ENCODE measurements around the gene ANKZF1. TPM values are rescaled to one million over a fixed set of nuclear protein-coding genes. Genes with fewer than 3 reads are reported as not detected.

ANKZF1 gene
- total RNA-seq, 1 experiment from 2014 or later: 36.2 TPM

DNA sequence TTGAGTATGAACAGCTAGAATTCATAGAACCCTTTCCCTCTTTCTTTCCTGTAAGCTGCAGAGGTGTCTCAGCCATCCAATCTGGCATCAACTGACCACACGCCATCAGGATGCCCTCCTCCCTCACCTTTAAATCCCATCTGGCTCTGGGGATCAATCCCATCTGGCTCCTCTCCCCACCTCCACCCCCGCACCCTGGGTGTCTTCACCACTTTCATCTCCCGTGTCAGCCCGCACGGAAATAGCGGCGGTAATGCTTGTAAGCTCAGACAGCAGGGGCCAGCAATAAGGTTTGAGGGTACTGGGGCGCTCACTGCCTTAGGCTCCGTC is 22.9 kb downstream of the ANKZF1 start:
- TF ChIP-seq TCF7L2 (IDR thresholded peaks at IDR 0.05; ENCODE audit: low read depth, low read length) (no peak), SIN3A (IDR thresholded peaks at IDR 0.05; ENCODE audit: borderline replicate concordance, insufficient read depth, low read depth, low read length) (no peak), POLR2AphosphoS5 (IDR thresholded peaks at IDR 0.05; ENCODE audit: low read depth, low read length) (no peak)
- TF ChIP-seq, protein P1, sequence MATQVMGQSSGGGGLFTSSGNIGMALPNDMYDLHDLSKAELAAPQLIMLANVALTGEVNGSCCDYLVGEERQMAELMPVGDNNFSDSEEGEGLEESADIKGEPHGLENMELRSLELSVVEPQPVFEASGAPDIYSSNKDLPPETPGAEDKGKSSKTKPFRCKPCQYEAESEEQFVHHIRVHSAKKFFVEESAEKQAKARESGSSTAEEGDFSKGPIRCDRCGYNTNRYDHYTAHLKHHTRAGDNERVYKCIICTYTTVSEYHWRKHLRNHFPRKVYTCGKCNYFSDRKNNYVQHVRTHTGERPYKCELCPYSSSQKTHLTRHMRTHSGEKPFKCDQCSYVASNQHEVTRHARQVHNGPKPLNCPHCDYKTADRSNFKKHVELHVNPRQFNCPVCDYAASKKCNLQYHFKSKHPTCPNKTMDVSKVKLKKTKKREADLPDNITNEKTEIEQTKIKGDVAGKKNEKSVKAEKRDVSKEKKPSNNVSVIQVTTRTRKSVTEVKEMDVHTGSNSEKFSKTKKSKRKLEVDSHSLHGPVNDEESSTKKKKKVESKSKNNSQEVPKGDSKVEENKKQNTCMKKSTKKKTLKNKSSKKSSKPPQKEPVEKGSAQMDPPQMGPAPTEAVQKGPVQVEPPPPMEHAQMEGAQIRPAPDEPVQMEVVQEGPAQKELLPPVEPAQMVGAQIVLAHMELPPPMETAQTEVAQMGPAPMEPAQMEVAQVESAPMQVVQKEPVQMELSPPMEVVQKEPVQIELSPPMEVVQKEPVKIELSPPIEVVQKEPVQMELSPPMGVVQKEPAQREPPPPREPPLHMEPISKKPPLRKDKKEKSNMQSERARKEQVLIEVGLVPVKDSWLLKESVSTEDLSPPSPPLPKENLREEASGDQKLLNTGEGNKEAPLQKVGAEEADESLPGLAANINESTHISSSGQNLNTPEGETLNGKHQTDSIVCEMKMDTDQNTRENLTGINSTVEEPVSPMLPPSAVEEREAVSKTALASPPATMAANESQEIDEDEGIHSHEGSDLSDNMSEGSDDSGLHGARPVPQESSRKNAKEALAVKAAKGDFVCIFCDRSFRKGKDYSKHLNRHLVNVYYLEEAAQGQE (IDR thresholded peaks at IDR 0.05; ENCODE audit: insufficient read depth in 1 of 2, low read depth in 2 of 2, low read length in 1 of 2): no peak
- TF ChIP-seq, protein P2, sequence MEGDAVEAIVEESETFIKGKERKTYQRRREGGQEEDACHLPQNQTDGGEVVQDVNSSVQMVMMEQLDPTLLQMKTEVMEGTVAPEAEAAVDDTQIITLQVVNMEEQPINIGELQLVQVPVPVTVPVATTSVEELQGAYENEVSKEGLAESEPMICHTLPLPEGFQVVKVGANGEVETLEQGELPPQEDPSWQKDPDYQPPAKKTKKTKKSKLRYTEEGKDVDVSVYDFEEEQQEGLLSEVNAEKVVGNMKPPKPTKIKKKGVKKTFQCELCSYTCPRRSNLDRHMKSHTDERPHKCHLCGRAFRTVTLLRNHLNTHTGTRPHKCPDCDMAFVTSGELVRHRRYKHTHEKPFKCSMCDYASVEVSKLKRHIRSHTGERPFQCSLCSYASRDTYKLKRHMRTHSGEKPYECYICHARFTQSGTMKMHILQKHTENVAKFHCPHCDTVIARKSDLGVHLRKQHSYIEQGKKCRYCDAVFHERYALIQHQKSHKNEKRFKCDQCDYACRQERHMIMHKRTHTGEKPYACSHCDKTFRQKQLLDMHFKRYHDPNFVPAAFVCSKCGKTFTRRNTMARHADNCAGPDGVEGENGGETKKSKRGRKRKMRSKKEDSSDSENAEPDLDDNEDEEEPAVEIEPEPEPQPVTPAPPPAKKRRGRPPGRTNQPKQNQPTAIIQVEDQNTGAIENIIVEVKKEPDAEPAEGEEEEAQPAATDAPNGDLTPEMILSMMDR (IDR thresholded peaks at IDR 0.05): no peak
- Histone ChIP-seq H3K27me3 (ENCODE audit: control insufficient read depth, insufficient read depth, low read length) (peaks cover 8% of the 10 kb centered on the region), H3K27ac (ENCODE audit: low read length) (no peak overlapping the region), H3K4me1 (ENCODE audit: control insufficient read depth, insufficient read depth, low read length) (peaks cover 37% of the 10 kb centered on the region), H3K36me3 (ENCODE audit: control insufficient read depth, insufficient read depth, low read length) (no peaks in the 10 kb centered on the region; the same call in 1 of the 2 replicates), H3K4me3 (ENCODE audit: low read depth in 2 of 2, low read length in 2 of 2) (peak overlapping the region; percentile 49 to 68; a peak in 1 of 4 replicates), H3K9me3 (ENCODE audit: control insufficient read depth, insufficient read depth, low read depth, low read length) (no peaks in the 10 kb centered on the region)
- CTCF ChIA-PET: interaction anchor here (0.7 to 1.0 kb wide), 2 partner anchors 42 to 272 kb away, joined by 9 to 14 read pairs; no protein-coding TSS in a partner anchor
- in situ Hi-C loops (cut with HindIII; ENCODE audit: low pct_unique_long_range_greater_than_20kb, low sequenced_read_pairs): no loop called here
- DNase-seq (ENCODE audit: low read depth, low spot score) (no peak), ATAC-seq (no peak)
- intact Hi-C loops (cut with micrococcal nuclease; ENCODE audit: unreplicated experiment): no loop called here
- no TSS peak for BruUV-seq (replicated peaks)
- POLR2A ChIA-PET: interaction anchor here (0.6 kb wide), 1 partner anchor 21 kb away, joined by 5 read pairs; no protein-coding TSS in a partner anchor

DNA sequence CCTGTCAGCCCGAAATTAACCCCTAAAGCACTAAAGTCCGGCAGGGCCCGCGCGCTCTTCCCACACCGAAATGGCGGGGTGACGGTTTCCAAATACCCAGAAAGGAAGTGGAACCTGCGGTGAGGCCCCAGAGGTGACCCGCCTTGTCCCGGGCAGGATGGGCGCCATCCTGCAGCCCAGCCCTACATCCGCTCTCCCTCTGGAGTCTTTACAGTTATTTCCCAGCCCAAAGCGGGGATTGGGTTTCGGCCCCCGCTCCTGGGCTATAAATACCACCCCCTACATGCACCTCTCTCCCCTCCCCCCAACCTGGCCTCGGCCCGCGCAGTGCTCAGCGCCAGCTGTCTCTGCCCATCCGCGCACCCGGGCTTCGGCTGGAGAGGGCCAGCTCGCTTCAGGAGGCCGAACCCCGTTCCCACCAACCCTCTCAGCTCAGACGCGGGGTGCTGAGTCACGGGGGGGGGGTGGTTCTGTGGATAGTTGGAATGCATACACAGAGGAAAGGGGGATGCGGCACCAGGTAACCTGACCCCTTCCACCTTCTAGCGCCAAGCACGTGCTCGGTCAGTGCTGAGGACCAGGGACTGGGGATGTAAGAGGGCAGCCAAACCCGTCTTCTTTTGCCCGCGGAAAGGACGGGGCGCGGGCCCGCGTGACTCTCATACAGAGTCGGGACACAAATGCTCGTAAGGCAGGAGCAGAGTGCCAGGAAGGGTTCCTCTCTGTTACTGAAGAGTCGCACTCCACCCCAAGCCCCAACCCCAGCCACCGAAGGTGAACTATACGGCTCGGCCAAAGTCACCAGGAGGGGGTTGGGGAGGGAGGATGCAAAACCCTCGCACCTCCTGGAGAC is 23.5 kb downstream of the ANKZF1 start, which contains the start of gene TUBA4B:
TUBA4B (plus strand) TSS at position 344 of the 853 bp plus-strand sequence; CDS start at position 509, 165 bp downstream.
- ATAC-seq (peak; percentile 47), DNase-seq (ENCODE audit: low read depth, low spot score) (no peak)
- intact Hi-C loops (cut with micrococcal nuclease; ENCODE audit: unreplicated experiment): no loop called here
- TF ChIP-seq, protein P2 (IDR thresholded peaks at IDR 0.05): no peak
- TF ChIP-seq TCF7L2 (IDR thresholded peaks at IDR 0.05; ENCODE audit: low read depth, low read length) (no peak), POLR2AphosphoS5 (IDR thresholded peaks at IDR 0.05; ENCODE audit: low read depth, low read length) (no peak), SIN3A (IDR thresholded peaks at IDR 0.05; ENCODE audit: borderline replicate concordance, insufficient read depth, low read depth, low read length) (no peak)
- TF ChIP-seq, protein P1 (IDR thresholded peaks at IDR 0.05; ENCODE audit: insufficient read depth in 1 of 2, low read depth in 2 of 2, low read length in 1 of 2): no peak
- ChIA-PET CTCF (interaction anchor here (0.6 to 1.0 kb wide), 4 partner anchors 9 to 273 kb away, joined by 4 to 14 read pairs (median 6); no protein-coding TSS in a partner anchor), POLR2A (interaction anchor here (0.6 kb wide), 1 partner anchor 21 kb away, joined by 5 read pairs; no protein-coding TSS in a partner anchor)
- Histone ChIP-seq H3K4me3 (ENCODE audit: low read depth in 2 of 2, low read length in 2 of 2) (peak within 1 kb of the TSS; percentile 49 to 68), H3K27me3 (ENCODE audit: control insufficient read depth, insufficient read depth, low read length) (peaks cover 8% of the 10 kb centered on the region), H3K27ac (ENCODE audit: low read length) (no peak within 1 kb of the TSS), H3K4me1 (ENCODE audit: control insufficient read depth, insufficient read depth, low read length) (peaks cover 34% of the 10 kb centered on the region), H3K36me3 (ENCODE audit: control insufficient read depth, insufficient read depth, low read length) (no peaks in the 10 kb centered on the region; the same call in 1 of the 2 replicates), H3K9me3 (ENCODE audit: control insufficient read depth, insufficient read depth, low read depth, low read length) (no peaks in the 10 kb centered on the region)
- BruUV-seq (replicated peaks): no TSS peak
- in situ Hi-C loops (cut with HindIII; ENCODE audit: low pct_unique_long_range_greater_than_20kb, low sequenced_read_pairs): no loop called here
